Kidney epithelial cell (primary cell): ENCODE results near the gene LIM2. TPM values are rescaled to one million over a fixed set of nuclear protein-coding genes. Genes with fewer than 3 reads are reported as not detected.
"Not testable (repeated sequence)": the region's sequence is repeated elsewhere in the genome, so short reads cannot be mapped to it uniquely, and the experiment has no call there.

Experiments used
- DNase-seq: peaks from one replicate; pipeline ENCODE4 v3.0.0-alpha.2; 2010; ENCODE audit warnings: low read depth
- H3K27me3 ChIP-seq: 2 replicates; pipeline ENCODE4 v1.6.0; 2011; ENCODE audit warnings: low read length; ENCODE audit not compliant: control insufficient read depth, insufficient read depth
- H3K36me3 ChIP-seq: 2 replicates; pipeline ENCODE4 v1.5.1; 2011; ENCODE audit warnings: low read length; ENCODE audit not compliant: control insufficient read depth, insufficient read depth
- H3K4me3 ChIP-seq: 2 replicates; pipeline ENCODE4 v1.5.1; 2011; ENCODE audit warnings: low read depth, mild to moderate bottlenecking, control low read depth, low read length
- total RNA-seq: library from RNA; depleted of rRNA; stranded (reverse); fragments of >200 nt; gene quantifications from 2 replicates; pipeline ENCODE4 v1.2.3, GENCODE V29; 2015
- TF ChIP-seq, protein P1 (sequence below): IDR thresholded peaks from 2 replicates; pipeline ENCODE4 v1.5.1; 2011; ENCODE audit warnings: mild to moderate bottlenecking, moderate library complexity, low read length, control low read depth, inconsistent platforms; ENCODE audit not compliant: insufficient read depth, poor library complexity, severe bottlenecking

Gene LIM2
- total RNA-seq, 1 donor from 2014 or later, result not detected

DNA sequence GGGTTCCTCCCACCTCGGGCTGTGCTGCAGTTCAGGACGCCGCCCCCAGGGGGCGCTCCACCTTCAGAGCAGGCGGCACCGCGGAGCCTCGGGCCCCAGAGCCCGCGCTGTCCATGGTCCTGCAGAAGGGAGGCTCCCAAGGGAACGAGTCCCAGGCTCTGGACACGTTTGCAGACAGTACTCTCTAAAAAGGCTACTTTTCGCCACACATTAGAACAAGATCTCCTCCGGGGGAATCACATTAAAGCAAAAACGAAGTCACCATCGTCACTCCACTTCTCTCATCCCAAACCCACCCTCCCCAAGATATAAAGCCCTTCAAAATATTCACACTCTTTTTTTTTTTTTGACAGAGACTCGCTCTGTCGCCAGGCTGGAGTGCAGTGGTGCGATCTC is 34.3 kb upstream of the LIM2 start:
- Histone ChIP-seq H3K4me3 (no peak overlapping the region), H3K36me3 (no peaks in the 10 kb centered on the region), H3K27me3 (no peaks in the 10 kb centered on the region)
- DNase-seq, result peak; percentile 5
- TF ChIP-seq, protein P1, sequence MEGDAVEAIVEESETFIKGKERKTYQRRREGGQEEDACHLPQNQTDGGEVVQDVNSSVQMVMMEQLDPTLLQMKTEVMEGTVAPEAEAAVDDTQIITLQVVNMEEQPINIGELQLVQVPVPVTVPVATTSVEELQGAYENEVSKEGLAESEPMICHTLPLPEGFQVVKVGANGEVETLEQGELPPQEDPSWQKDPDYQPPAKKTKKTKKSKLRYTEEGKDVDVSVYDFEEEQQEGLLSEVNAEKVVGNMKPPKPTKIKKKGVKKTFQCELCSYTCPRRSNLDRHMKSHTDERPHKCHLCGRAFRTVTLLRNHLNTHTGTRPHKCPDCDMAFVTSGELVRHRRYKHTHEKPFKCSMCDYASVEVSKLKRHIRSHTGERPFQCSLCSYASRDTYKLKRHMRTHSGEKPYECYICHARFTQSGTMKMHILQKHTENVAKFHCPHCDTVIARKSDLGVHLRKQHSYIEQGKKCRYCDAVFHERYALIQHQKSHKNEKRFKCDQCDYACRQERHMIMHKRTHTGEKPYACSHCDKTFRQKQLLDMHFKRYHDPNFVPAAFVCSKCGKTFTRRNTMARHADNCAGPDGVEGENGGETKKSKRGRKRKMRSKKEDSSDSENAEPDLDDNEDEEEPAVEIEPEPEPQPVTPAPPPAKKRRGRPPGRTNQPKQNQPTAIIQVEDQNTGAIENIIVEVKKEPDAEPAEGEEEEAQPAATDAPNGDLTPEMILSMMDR, result peak; percentile 95

DNA sequence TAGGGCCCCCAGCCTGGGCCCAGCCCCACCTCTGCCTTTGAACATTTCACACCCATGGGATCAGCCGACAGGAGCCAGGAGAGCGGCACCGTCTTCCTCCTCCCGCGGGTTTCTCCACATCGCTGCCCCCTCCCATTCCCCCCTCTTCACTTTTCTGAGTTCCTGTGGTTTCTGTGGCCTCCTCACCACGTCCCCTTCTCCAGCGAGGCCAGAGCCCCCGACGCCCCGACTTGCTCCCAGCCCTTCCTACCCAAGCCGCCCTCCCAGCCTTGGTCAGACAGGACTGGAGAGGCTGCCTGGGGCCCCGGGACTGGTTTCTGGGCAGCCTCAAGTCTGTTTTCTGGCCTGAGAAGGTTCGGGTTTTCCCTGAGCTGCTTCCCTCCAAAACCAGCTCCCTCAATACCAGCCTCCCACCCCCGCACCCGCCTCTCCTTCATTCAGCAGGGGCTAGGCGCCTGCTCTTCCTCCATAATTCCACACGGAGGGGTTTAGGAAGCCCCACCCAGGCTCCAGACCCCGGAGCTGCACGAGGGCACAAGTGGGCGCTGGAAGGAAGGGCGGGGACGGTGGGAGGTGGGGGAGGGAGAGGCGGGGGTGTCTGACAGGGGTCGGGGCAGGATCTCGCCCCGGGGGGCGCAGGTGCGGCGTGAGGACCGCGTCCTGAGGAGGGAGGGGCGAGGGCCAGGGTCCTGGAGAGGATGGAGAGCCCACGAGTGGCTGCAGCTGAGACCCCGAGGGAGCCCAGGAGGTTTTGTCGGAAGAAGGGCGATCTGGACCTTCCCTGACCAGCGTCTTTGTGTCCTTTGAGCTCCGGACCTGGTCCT is 33.7 kb upstream of the LIM2 start:
- DNase-seq, result no peak
- H3K36me3 ChIP-seq, result no peaks in the 10 kb centered on the region
- H3K27me3 ChIP-seq, result no peaks in the 10 kb centered on the region
- no peak overlapping the region for H3K4me3 ChIP-seq
- TF ChIP-seq, protein P1, result no peak

DNA sequence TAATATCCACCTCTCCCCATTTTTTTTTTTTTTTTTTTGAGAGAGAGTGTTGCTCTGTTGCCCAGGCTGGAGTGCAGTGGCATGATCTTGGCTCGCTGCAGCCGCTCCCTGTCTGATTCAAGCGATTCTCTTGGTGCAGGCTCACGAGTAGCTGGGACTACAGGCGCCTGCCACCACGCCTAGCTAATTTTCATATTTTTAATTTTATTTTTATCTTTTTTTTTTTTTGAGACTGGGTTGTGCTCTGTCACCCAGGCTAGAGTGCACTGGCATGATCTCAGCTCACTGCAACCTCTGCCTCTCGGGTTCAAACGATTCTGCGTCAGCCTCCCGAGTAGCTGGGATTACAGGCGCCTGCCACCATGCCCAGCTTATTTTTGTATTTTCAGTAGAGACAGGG is 32.7 kb upstream of the LIM2 start:
- not testable (repeated sequence) for DNase-seq, H3K36me3 ChIP-seq, H3K27me3 ChIP-seq, H3K4me3 ChIP-seq

DNA sequence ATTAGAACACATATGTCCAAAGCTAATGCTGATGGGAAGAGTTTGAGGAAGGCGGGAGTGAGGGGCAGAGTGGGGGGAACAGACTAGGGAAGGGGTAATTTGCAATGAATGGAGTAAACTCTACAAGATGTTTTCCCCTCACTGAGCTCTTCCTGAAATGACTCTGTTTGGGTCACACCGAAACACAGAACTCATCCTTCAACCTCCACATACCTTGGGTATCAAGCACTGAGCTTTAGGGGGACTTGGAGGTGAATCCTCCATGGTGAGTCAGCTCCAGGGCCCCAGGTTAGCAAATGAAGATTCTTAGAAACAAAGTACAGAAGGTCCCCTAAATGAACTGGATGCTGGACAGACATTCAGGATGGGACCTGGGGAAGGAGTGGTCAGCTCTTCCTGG is 30.9 kb upstream of the LIM2 start:
- no peak overlapping the region for H3K4me3 ChIP-seq
- no peaks in the 10 kb centered on the region for H3K27me3 ChIP-seq
- H3K36me3 ChIP-seq, result no peaks in the 10 kb centered on the region
- no peak for DNase-seq
- TF ChIP-seq, protein P1, result no peak

DNA sequence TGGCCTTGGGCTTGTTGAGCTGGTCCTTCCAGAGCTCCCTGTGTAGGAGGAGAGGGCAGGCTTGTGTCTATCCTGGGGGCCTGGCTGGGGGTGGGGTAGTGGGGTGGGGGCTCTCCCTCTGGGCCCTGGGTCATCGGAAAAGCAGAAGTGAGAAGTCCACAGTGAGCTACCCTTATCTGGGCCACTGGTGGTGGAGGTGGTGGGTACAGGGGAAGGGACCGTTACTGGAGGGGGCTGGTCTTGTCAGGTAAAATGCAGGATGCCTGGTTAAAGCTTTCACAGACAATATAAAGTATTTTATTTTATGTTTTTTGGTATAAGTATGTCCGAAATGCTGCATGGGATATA is 30.0 kb upstream of the LIM2 start:
- Histone ChIP-seq H3K4me3 (no peak overlapping the region), H3K27me3 (no peaks in the 10 kb centered on the region), H3K36me3 (no peaks in the 10 kb centered on the region)
- DNase-seq, result no peak
- TF ChIP-seq, protein P1, result no peak

DNA sequence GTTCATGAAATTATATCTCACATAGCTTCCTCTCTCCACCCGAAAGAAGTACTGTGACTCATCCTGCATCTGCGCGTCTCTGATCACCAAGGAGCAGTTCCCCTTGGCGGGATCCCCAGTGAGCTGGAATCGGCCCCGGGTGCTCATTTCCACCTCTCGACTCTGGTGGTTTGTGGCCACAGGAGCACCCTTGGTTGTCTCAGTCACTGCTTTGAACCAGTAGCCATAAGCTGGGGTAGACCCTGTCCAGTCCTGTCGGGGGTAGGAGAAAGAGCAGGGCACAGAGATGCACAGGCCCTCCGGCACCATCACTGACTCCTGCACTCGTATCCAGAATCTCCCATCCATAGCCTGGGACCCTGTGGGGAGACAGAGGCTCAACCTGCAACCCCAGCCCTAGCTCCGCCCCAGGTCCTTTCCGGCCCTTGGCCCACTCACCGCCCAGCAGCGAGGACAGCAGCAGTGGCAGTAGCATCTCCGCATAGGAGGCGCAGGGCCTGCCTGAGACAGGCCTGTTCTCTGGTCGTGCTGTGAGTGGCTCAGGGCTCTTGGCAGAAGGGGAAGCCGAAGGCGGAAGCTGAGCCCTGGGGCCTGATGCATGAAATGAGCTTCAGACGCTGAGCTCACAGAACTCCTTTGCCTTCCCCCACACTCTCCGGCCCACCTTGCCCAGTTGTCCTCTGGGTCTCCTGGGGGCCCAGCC is 29.5 kb upstream of the LIM2 start, which contains the start of gene SIGLEC10:
Gene SIGLEC10 (minus strand): TSS at position 536 of the 703 bp plus-strand sequence. CDS start 61 bp downstream, at position 475.
- no peaks in the 10 kb centered on the region for H3K27me3 ChIP-seq
- no peak within 1 kb of the TSS for H3K4me3 ChIP-seq
- H3K36me3 ChIP-seq, result no peaks in the 10 kb centered on the region
- no peak for DNase-seq
- TF ChIP-seq, protein P1, result no peak

DNA sequence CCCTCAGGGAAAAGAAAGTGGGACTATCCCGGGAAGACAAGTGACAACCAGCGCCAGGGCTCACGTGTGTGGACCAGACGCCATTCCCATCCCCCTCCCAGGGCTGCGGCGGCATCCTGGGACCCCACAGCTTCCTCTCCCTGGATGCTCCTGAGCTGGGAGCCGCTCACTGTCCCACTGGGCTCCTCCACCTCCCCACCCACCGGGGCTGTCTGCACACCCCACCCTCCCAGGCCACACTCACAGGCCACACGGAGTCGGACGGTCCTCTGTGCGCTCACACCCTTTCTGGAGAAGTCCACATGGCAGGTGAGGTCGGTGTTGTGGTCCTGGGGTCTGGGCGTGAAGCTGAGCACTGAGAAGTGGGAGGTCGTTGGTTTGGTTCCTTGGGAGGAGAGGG is 28.6 kb upstream of the LIM2 start:
- H3K36me3 ChIP-seq, H3K4me3 ChIP-seq, DNase-seq, H3K27me3 ChIP-seq: not testable (repeated sequence)
